Measurements from ENCODE around the gene PLSCR4.
"Not testable (repeated sequence)": the region's sequence is repeated elsewhere in the genome, so short reads cannot be mapped to it uniquely, and the experiment has no call there.

PLSCR4 gene

GRCh38 chr3:146250449-146251382 lies at the start of gene PLSCR4:
PLSCR4 (minus strand) TSS chr3:146251105; CDS start chr3:146222071, 29,034 bp downstream.
- DNase-seq: no peak

- not testable (repeated sequence) for DNase-seq
Observed at GRCh38 chr3:146293401-146293800, 42.5 kb upstream of the PLSCR4 start.

- no peak for DNase-seq
Observed at GRCh38 chr3:146283781-146284445, 33.0 kb upstream of the PLSCR4 start.

GRCh38 chr3:146280864-146281263 lies 30.0 kb upstream of the PLSCR4 start:
- DNase-seq: no peak

GRCh38 chr3:146279951-146280350 lies 29.0 kb upstream of the PLSCR4 start:
- DNase-seq: no peak

GRCh38 chr3:146279013-146279412 lies 28.1 kb upstream of the PLSCR4 start:
- DNase-seq: no peak

- no peak for DNase-seq
Observed at GRCh38 chr3:146277953-146278631, 27.2 kb upstream of the PLSCR4 start.

GRCh38 chr3:146275476-146275875 lies 24.6 kb upstream of the PLSCR4 start:
- no peak for DNase-seq

GRCh38 chr3:146274833-146275232 lies 23.9 kb upstream of the PLSCR4 start:
- DNase-seq: no peak

- no peak for DNase-seq
Observed at GRCh38 chr3:146273721-146274407, 23.0 kb upstream of the PLSCR4 start.

- DNase-seq: no peak
Observed at GRCh38 chr3:146271180-146271579, 20.3 kb upstream of the PLSCR4 start.

- DNase-seq: no peak
Observed at GRCh38 chr3:146269271-146269670, 18.4 kb upstream of the PLSCR4 start.

- DNase-seq: no peak
Observed at GRCh38 chr3:146268535-146269219, 17.8 kb upstream of the PLSCR4 start.

- DNase-seq: no peak
Observed at GRCh38 chr3:146265720-146266119, 14.8 kb upstream of the PLSCR4 start.

GRCh38 chr3:146262371-146263110 lies 11.6 kb upstream of the PLSCR4 start:
- DNase-seq: no peak

- no peak for DNase-seq
Observed at GRCh38 chr3:146259880-146260589, 9.1 kb upstream of the PLSCR4 start.

GRCh38 chr3:146256851-146257486 lies 6.1 kb upstream of the PLSCR4 start:
- DNase-seq: no peak

- DNase-seq: not testable (repeated sequence)
Observed at GRCh38 chr3:146252445-146252844, 1.5 kb upstream of the PLSCR4 start.

GRCh38 chr3:146249921-146250320 lies 984 bp downstream of the PLSCR4 start:
- DNase-seq: no peak

- DNase-seq: no peak
Observed at GRCh38 chr3:146247911-146248310, 3.0 kb downstream of the PLSCR4 start.
